ENCODE results near the gene RAB31.

DNA sequence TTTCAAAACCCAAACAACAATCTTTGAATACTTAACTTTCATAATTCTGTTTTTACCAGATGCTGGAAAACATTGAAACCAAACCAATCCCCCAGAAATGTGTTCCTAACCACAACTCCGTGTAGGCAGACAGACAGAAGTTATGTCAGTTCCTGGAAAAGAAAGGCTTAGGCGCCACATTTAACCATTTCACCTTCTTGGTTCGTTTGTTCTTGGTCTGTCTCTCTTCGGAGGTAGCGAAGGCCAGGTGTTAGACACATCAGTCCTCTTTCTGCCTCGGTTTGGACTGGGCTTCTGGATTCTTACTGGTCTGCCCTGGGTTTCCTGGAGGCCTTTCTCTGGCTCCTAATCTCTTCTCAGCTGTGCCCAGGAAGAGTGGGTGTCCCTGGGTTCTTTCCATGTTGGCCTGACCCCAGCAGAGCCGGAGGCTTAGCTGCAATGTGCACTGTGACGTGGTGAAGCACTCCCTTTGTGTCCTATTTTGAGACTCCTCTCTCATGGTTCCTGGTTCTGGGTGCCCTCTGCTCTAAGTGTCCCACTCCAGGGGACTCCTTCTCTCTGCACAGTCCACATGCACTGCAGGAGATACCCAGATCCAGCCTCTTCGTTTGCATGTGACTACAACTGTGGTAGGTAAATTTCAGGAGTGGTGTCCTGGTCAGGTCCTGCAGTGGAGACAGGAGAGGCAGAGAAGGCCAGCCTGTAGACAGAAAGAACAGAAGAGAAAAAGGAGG lies 23.1 kb upstream of the RAB31 start:
- no peak for TF ChIP-seq ZEB2 (tag by site-specific recombination; IDR thresholded peaks at IDR 0.05)
- no peak for TF ChIP-seq CTCF (tag by site-specific recombination; IDR thresholded peaks at IDR 0.05)
- no peak for TF ChIP-seq ZNF248 (tag by site-specific recombination; IDR thresholded peaks at IDR 0.05)
- TF ChIP-seq ZNF140 (tag by site-specific recombination; IDR thresholded peaks at IDR 0.05): no peak
- no peak for TF ChIP-seq ZBTB11 (tag by site-specific recombination; conservative IDR thresholded peaks at IDR 0.05; ENCODE audit: low read depth)
- TF ChIP-seq PBX3 (CRISPR knock-in tag; IDR thresholded peaks at IDR 0.05): no peak
- no peak for TF ChIP-seq ZNF311 (tag by site-specific recombination; IDR thresholded peaks at IDR 0.05; ENCODE audit: borderline replicate concordance)
- no peak for TF ChIP-seq ZNF274 (IDR thresholded peaks at IDR 0.05; ENCODE audit: low read length)
- TF ChIP-seq ZNF274 (tag by site-specific recombination; IDR thresholded peaks at IDR 0.05; ENCODE audit: borderline replicate concordance): no peak
- no peak for TF ChIP-seq ZNF112 (tag by site-specific recombination; IDR thresholded peaks at IDR 0.05)
- TF ChIP-seq ZNF747 (tag by site-specific recombination; IDR thresholded peaks at IDR 0.05): no peak
- TF ChIP-seq PRDM4 (tag by site-specific recombination; IDR thresholded peaks at IDR 0.05): no peak
